HepG2 (cell line): ENCODE results near the gene GFRA4. TPM values are rescaled to one million over a fixed set of nuclear protein-coding genes. Genes with fewer than 3 reads are reported as not detected.
A peak's percentile ranks its signal among the peaks of the same experiment; 100 is the strongest.

Experiments used
- CBX1 ChIP-seq: IDR thresholded peaks from one replicate; pipeline ENCODE4 v1.6.1; 2016; ENCODE audit warnings: antibody characterized with exemption, low read depth
- GATAD2A ChIP-seq: IDR thresholded peaks from 2 replicates; pipeline ENCODE4 v1.6.1; 2016
- HNRNPK ChIP-seq: fragments of 200-400 bp; formaldehyde crosslinking; IDR thresholded peaks from 2 replicates; pipeline ENCODE4 v1.6.1; 2018; ENCODE audit warnings: low read length, low read depth, moderate library complexity, mild to moderate bottlenecking; ENCODE audit not compliant: poor library complexity, severe bottlenecking
- NCOR1 ChIP-seq: fragments of 200-600 bp; sonication (generic); IDR thresholded peaks from 2 replicates; pipeline ENCODE4 v1.7.0; 2017; ENCODE audit warnings: antibody characterized with exemption, low read length, borderline replicate concordance
- NR2C2 ChIP-seq: sonication (generic); formaldehyde crosslinking; IDR thresholded peaks from 2 replicates; pipeline ENCODE4 v1.4.0; 2020; ENCODE audit warnings: missing genetic modification reagents, mild to moderate bottlenecking, moderate library complexity, borderline replicate concordance
- ONECUT2 ChIP-seq: sonication (generic); formaldehyde crosslinking; IDR thresholded peaks from 2 replicates; pipeline ENCODE4 v1.4.0; 2020; ENCODE audit warnings: missing genetic modification reagents
- PLRG1 ChIP-seq: fragments of 450-650 bp; conservative IDR thresholded peaks from 2 replicates; pipeline ENCODE4 v1.6.1; 2016
- ZNF550 ChIP-seq: sonication (generic); formaldehyde crosslinking; IDR thresholded peaks from 2 replicates; pipeline ENCODE4 v1.4.0; 2020; ENCODE audit warnings: mild to moderate bottlenecking, missing genetic modification reagents, borderline replicate concordance
- polyA plus RNA-seq, 8 experiments: library from polyadenylated mRNA; depleted of rRNA in 3 of 8; stranded (reverse) in 7 of 8; unstranded in 1 of 8; fragments of >200 nt; fragmentation: Illumina TruSeq in 4 of 8; extraction: Trizol in 4 of 8; gene quantifications; 2 replicates each; pipeline versions ENCODE4 v1.2.1 to v1.2.3, GENCODE V29; 2011 to 2016; ENCODE audit warnings: low read depth in 4 of 8, missing spikeins in 1 of 8, mixed read lengths in 1 of 8; ENCODE audit not compliant: insufficient read depth in 1 of 8
- total RNA-seq, 5 experiments: library from RNA; depleted of rRNA; stranded (reverse); fragments of >200 nt; fragmentation: Illumina TruSeq; extraction: Trizol; gene quantifications; 2 replicates each; pipeline ENCODE4 v1.2.3, GENCODE V29; 2016; ENCODE audit warnings: low read depth in 1 of 5
- TF ChIP-seq, protein P1 (sequence below): sonication (generic); formaldehyde crosslinking; IDR thresholded peaks from 2 replicates; pipeline ENCODE4 v1.9.0; 2021; ENCODE audit warnings: missing genetic modification reagents, borderline replicate concordance
- TF ChIP-seq, protein P2 (sequence below): sonication (generic); formaldehyde crosslinking; IDR thresholded peaks from 2 replicates; pipeline ENCODE4 v1.4.0; 2020; ENCODE audit warnings: mild to moderate bottlenecking, missing genetic modification reagents
- TF ChIP-seq, protein P3 (sequence below): sonication (generic); formaldehyde crosslinking; IDR thresholded peaks from 2 replicates; pipeline ENCODE4 v1.8.0; 2022; ENCODE audit warnings: missing genetic modification reagents, mild to moderate bottlenecking, borderline replicate concordance
- TF ChIP-seq, protein P4 (sequence below): sonication (generic); formaldehyde crosslinking; IDR thresholded peaks from 2 replicates; pipeline ENCODE4 v1.8.1; 2023; ENCODE audit warnings: mild to moderate bottlenecking, missing genetic modification reagents
- TF ChIP-seq, protein P5 (sequence below): sonication (generic); formaldehyde crosslinking; IDR thresholded peaks from 2 replicates; pipeline ENCODE4 v1.4.0; 2020; ENCODE audit warnings: missing genetic modification reagents
- TF ChIP-seq, protein P6 (sequence below): sonication (generic); formaldehyde crosslinking; IDR thresholded peaks from 2 replicates; pipeline ENCODE4 v1.8.1; 2023; ENCODE audit warnings: mild to moderate bottlenecking, missing genetic modification reagents, borderline replicate concordance
- TF ChIP-seq, protein P7 (sequence below): sonication (generic); formaldehyde crosslinking; IDR thresholded peaks from 2 replicates; pipeline ENCODE4 v1.4.0; 2020; ENCODE audit warnings: missing genetic modification reagents, borderline replicate concordance

GFRA4 gene
- total and polyA plus RNA-seq, 2 of the 13 experiments (the other 11 are each of a cell fraction or from before 2014, with no cell fraction given), result not detected

DNA sequence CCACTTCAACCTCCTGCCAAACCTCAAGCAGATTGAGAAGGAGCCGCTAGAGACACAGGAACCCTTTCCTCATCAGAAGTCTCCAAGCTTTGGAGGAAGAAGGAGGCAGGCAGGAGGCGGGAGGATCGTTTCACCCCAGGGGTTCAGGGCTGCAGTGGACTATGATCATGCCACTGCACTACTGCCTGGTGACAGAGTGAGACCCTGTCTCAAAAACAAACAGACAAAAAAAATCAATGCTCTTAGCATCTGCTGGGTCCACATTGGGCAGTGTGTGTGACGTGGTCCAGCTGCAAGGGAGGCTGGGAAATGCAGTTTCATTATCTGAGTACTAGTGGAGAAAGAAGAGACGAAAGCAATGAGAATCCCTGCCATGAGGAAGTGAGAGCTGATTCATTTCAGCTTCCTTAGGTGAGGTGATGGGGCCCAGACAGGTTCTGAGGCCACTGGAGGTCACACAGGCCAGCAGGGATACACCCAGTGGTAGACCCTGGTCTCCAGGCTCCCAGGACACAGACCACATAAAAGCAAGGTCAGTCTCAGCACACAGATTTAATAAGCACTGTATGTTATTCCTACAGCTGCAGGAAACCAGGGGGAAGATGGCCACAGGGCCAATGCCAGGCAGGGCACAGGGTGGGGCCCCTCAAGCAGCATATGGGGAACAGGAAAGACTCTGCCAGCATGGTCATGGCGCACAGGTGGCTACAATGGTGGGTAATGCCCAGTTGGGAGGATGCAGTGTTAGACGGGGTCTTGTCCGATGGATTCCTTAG is 4.3 kb downstream of the GFRA4 start (continued):
- TF ChIP-seq, protein P1, sequence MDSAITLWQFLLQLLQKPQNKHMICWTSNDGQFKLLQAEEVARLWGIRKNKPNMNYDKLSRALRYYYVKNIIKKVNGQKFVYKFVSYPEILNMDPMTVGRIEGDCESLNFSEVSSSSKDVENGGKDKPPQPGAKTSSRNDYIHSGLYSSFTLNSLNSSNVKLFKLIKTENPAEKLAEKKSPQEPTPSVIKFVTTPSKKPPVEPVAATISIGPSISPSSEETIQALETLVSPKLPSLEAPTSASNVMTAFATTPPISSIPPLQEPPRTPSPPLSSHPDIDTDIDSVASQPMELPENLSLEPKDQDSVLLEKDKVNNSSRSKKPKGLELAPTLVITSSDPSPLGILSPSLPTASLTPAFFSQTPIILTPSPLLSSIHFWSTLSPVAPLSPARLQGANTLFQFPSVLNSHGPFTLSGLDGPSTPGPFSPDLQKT, result no peak
- no peak for TF ChIP-seq NCOR1
- TF ChIP-seq NR2C2, result peak; percentile 63
- TF ChIP-seq PLRG1, result no peak
- peak; percentile 80 for TF ChIP-seq CBX1
- TF ChIP-seq, protein P2, sequence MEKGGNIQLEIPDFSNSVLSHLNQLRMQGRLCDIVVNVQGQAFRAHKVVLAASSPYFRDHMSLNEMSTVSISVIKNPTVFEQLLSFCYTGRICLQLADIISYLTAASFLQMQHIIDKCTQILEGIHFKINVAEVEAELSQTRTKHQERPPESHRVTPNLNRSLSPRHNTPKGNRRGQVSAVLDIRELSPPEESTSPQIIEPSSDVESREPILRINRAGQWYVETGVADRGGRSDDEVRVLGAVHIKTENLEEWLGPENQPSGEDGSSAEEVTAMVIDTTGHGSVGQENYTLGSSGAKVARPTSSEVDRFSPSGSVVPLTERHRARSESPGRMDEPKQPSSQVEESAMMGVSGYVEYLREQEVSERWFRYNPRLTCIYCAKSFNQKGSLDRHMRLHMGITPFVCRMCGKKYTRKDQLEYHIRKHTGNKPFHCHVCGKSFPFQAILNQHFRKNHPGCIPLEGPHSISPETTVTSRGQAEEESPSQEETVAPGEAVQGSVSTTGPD, result no peak
- TF ChIP-seq, protein P3, sequence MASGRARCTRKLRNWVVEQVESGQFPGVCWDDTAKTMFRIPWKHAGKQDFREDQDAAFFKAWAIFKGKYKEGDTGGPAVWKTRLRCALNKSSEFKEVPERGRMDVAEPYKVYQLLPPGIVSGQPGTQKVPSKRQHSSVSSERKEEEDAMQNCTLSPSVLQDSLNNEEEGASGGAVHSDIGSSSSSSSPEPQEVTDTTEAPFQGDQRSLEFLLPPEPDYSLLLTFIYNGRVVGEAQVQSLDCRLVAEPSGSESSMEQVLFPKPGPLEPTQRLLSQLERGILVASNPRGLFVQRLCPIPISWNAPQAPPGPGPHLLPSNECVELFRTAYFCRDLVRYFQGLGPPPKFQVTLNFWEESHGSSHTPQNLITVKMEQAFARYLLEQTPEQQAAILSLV (CRISPR knock-in tag), result peak; percentile 6; the same call in 1 of the 2 replicates
- peak; percentile 96 for TF ChIP-seq ONECUT2 (CRISPR knock-in tag)
- TF ChIP-seq, protein P4, sequence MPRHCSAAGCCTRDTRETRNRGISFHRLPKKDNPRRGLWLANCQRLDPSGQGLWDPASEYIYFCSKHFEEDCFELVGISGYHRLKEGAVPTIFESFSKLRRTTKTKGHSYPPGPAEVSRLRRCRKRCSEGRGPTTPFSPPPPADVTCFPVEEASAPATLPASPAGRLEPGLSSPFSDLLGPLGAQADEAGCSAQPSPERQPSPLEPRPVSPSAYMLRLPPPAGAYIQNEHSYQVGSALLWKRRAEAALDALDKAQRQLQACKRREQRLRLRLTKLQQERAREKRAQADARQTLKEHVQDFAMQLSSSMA, result no peak; the same call in 1 of the 2 replicates
- TF ChIP-seq, protein P5, sequence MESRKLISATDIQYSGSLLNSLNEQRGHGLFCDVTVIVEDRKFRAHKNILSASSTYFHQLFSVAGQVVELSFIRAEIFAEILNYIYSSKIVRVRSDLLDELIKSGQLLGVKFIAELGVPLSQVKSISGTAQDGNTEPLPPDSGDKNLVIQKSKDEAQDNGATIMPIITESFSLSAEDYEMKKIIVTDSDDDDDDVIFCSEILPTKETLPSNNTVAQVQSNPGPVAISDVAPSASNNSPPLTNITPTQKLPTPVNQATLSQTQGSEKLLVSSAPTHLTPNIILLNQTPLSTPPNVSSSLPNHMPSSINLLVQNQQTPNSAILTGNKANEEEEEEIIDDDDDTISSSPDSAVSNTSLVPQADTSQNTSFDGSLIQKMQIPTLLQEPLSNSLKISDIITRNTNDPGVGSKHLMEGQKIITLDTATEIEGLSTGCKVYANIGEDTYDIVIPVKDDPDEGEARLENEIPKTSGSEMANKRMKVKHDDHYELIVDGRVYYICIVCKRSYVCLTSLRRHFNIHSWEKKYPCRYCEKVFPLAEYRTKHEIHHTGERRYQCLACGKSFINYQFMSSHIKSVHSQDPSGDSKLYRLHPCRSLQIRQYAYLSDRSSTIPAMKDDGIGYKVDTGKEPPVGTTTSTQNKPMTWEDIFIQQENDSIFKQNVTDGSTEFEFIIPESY, result 0 out of 2 replicates have a peak, but pooled peaks have one; percentile 12
- TF ChIP-seq, protein P6, sequence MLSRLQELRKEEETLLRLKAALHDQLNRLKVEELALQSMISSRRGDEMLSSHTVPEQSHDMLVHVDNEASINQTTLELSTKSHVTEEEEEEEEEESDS, result peak; percentile 30; the same call in 1 of the 2 replicates
- peak; percentile 80 for TF ChIP-seq GATAD2A (CRISPR knock-in tag)
- 0 out of 2 replicates have a peak, but pooled peaks have one; percentile 21 for TF ChIP-seq ZNF550 (CRISPR knock-in tag)
- TF ChIP-seq HNRNPK, result no peak
- TF ChIP-seq, protein P7, sequence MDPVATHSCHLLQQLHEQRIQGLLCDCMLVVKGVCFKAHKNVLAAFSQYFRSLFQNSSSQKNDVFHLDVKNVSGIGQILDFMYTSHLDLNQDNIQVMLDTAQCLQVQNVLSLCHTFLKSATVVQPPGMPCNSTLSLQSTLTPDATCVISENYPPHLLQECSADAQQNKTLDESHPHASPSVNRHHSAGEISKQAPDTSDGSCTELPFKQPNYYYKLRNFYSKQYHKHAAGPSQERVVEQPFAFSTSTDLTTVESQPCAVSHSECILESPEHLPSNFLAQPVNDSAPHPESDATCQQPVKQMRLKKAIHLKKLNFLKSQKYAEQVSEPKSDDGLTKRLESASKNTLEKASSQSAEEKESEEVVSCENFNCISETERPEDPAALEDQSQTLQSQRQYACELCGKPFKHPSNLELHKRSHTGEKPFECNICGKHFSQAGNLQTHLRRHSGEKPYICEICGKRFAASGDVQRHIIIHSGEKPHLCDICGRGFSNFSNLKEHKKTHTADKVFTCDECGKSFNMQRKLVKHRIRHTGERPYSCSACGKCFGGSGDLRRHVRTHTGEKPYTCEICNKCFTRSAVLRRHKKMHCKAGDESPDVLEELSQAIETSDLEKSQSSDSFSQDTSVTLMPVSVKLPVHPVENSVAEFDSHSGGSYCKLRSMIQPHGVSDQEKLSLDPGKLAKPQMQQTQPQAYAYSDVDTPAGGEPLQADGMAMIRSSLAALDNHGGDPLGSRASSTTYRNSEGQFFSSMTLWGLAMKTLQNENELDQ (CRISPR knock-in tag), result no peak
